ENCODE data around the gene PNKD. TPM values are rescaled to one million over a fixed set of nuclear protein-coding genes. Genes with fewer than 3 reads are reported as not detected.

PNKD gene
- total RNA-seq, 1 experiment from 2014 or later, result 41.6 TPM

- no peak for DNase-seq (ENCODE audit: low read depth)
Measured at GRCh38 chr2:218369330-218369729, 99.0 kb downstream of the PNKD start.

DNA sequence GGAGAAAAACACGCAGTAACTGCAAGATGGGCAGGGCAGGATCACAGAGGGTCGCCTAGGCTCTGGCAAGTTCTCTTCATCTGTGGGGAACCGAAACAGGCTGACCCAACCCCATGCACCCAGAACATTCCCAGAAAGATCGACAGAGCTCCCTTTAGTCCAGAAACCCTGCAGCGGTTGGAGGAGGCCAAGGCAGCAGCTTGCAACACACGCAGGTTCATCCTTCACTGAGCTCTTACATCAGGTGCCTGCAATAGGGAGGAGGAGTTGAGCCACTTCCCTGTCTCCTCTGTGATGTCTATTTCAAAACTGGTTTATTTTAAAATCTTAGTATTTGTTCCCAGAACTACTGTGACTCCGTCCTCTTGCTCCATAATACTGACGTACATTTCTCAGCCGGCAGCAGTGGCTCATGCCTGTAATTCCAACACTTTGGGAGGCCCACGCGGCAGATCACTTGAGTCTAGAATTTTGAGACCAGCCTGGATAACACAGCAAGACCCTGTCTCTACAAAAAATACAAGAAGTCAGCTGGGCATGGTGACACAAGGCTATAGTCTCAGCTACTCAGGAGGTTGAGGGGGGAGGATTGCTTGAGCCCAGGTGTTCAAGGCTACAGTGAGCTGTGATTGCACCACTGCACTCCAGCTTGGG lies 100.2 kb downstream of the PNKD start:
- DNase-seq (ENCODE audit: low read depth), result no peak

GRCh38 chr2:218371983-218372350 lies 101.6 kb downstream of the PNKD start:
- no peak for DNase-seq (ENCODE audit: low read depth)

GRCh38 chr2:218374795-218375194 lies 104.5 kb downstream of the PNKD start:
- no peak for DNase-seq (ENCODE audit: low read depth)

DNA sequence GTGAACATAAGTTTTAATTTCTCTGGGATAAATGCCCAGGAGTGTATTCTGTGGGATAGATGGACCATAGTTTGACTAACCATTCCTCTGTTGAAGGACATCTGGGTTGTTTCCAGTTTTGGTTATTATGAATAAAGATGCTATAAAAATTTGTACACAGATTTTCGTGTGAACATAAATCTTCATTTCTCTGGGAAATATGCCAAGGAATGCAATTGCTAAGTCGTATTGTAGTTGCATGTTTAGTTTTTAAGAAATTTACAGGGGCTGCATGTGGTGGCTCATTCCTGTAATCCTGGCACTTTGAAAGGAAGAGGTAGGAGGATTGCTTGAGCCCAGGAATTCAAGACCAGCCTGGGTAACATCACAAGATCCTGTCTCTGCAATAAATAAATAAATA lies 104.9 kb downstream of the PNKD start:
- DNase-seq (ENCODE audit: low read depth), result no peak

DNA sequence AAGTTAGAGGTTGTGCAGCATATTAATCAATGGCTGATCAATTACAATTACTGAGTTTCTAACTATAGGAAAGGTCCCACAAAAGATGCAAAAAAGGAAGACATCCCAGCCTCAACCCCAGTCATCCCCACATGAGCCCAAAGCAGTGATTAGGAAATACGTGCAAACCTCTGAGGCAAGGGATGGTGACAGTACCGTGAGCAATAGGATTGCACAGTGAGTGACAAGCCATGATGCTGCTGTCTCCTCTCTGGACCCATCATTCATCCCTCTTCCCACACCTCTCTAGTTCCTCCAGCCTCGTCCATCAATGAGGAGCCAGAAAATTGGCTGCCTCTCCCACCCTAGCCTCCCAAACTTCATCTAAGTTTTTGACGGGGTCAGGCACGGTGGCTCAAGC lies 107.7 kb downstream of the PNKD start:
- no peak for DNase-seq (ENCODE audit: low read depth)

DNA sequence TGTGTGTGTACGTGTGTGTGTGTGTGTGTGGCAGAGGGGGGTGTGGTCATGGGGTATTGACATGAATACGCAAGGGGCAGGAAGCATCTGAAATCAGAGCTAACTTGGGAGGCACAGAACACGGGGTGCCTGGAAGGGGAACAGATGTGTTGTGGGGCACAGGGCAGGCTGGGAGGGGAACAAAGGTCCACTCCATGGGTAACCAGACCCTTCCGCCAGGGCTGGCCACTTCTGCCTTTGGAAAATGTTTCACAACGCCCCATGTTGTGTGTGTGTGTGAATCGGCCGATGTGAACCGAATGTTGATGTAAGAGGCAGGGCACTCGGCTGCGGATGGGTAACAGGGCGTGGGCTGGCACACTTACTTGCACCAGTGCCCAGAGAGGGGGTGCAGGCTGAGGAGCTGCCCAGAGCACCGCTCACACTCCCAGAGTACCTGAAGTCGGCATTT lies 111.6 kb downstream of the PNKD start, which contains the start of gene SLC11A1:
Gene SLC11A1 (plus strand): TSS at position 358 of the 451 bp plus-strand sequence. CDS start 96 bp downstream, outside the sequence.
- no peak for DNase-seq (ENCODE audit: low read depth)

- DNase-seq (ENCODE audit: low read depth), result no peak
Measured at GRCh38 chr2:218382785-218383184, 112.5 kb downstream of the PNKD start.

GRCh38 chr2:218383892-218384519 lies 113.7 kb downstream of the PNKD start:
- DNase-seq (ENCODE audit: low read depth), result peak; percentile 44

DNA sequence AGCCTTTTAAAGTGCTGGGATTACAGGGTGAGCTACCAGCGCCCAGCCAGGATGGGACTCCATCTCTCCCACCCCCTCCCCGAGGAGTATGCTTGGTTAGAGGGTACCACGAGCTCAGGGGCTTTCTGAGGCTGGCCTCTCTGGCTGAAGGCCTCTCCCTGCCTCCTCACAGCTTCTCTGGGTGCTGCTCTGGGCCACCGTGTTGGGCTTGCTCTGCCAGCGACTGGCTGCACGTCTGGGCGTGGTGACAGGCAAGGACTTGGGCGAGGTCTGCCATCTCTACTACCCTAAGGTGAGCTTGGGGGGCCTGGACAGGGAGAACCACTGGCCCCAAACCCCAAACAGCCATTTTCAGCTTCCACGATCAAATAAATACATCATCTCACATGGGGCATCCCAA lies 114.7 kb downstream of the PNKD start:
- DNase-seq (ENCODE audit: low read depth), result no peak

- DNase-seq (ENCODE audit: low read depth), result no peak
Measured at GRCh38 chr2:218386505-218387368, 116.4 kb downstream of the PNKD start.

GRCh38 chr2:218387369-218388194 lies 117.3 kb downstream of the PNKD start:
- no peak for DNase-seq (ENCODE audit: low read depth)

- no peak for DNase-seq (ENCODE audit: low read depth)
Measured at GRCh38 chr2:218389333-218390150, 119.2 kb downstream of the PNKD start.

- no peak for DNase-seq (ENCODE audit: low read depth)
Measured at GRCh38 chr2:218391202-218391601, 120.9 kb downstream of the PNKD start.

DNA sequence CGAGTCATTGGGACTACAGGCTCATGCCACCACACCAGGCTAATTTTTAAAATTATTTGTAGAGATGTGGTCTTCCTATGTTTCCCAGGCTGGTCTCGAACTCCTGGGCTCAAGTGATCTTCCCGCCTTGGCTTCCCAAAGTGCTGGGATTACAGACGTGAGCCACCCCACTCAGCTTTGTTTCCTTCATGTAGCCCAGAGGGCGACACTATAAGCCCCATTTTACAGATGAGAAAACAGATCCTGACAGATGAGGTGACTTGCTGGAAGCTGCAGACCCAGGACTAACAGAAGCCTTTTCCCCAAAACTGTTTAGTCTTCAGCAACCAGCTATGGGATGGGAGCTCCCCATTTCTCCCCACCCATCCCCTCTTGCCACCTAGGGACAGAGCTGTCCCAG lies 122.1 kb downstream of the PNKD start:
- no peak for DNase-seq (ENCODE audit: low read depth)

GRCh38 chr2:218392891-218393462 lies 122.7 kb downstream of the PNKD start:
- DNase-seq (ENCODE audit: low read depth), result no peak

DNA sequence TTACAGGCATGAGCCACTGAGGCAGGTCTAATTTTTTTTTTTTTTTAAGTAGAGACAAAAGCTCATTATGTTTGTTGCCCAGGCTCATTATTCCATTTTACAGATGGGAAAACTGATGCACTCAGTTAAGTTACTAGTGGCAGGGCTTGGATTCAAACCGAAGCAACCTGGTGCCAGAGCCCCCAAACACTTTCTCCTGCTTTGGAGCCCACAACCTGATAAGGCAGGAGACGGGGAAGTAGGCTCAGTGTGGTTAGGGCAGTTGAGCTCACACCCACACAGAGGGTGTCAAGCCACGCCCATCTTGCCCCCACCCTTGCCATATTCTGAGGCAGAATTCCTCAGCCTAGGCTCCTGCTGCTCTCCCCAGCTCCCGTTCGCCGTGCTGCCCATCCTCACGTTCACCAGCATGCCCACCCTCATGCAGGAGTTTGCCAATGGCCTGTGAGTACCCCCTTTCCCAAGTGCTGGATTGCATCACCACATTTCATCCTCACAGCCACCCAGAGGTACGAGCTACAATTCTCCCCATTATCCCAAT lies 123.5 kb downstream of the PNKD start:
- DNase-seq (ENCODE audit: low read depth), result no peak

- no peak for DNase-seq (ENCODE audit: low read depth)
Measured at GRCh38 chr2:218394298-218395089, 124.2 kb downstream of the PNKD start.

- DNase-seq (ENCODE audit: low read depth), result no peak
Measured at GRCh38 chr2:218395090-218395444, 124.7 kb downstream of the PNKD start.

Data from HT1080 (cell line).